Gastroesophageal sphincter (tissue), 4 donors: ENCODE results near the gene SYNRG. TPM values are rescaled to one million over a fixed set of nuclear protein-coding genes. Genes with fewer than 3 reads are reported as not detected.
A peak's percentile ranks its signal among the peaks of the same experiment; 100 is the strongest.

Experiments used
- ATAC-seq: fragments of 150-250 bp; one replicate; pipeline ENCODE4 v1.9.1; 2016; ENCODE audit warnings: mild to moderate bottlenecking, moderate library complexity
- H3K27ac ChIP-seq, 4 donors: fragments of 200-600 bp; sonication (generic) in 3 of 4; 1 replicate in 3 of 4; 2 replicates in 1 of 4; pipeline ENCODE4 v1.5.1; 2016 to 2019
- H3K27me3 ChIP-seq: fragments of 200-600 bp; sonication (generic); one replicate; pipeline ENCODE4 v1.5.1; 2019
- H3K36me3 ChIP-seq, 2 donors: fragments of 200-600 bp; sonication (generic); one replicate each; pipeline ENCODE4 v1.5.1; 2019; ENCODE audit warnings: control low read depth in 1 of 2
- H3K4me1 ChIP-seq, 3 donors: fragments of 200-600 bp; sonication (generic); 1 replicate in 2 of 3; 2 replicates in 1 of 3; pipeline ENCODE4 v1.5.1; 2016 to 2019; ENCODE audit warnings: control low read depth in 2 of 3
- H3K4me3 ChIP-seq, 2 donors: fragments of 200-600 bp; sonication (generic); one replicate each; pipeline ENCODE4 v1.5.1; 2019; ENCODE audit warnings: mild to moderate bottlenecking in 1 of 2, moderate library complexity in 1 of 2
- H3K9me3 ChIP-seq, 3 donors: fragments of 200-600 bp; sonication (generic); one replicate each; pipeline ENCODE4 v1.5.1; 2017 to 2019; ENCODE audit warnings: control low read depth in 2 of 3
- EP300 ChIP-seq: sonication (generic); formaldehyde crosslinking; IDR thresholded peaks from one replicate; pipeline ENCODE4 v1.6.1; 2017; ENCODE audit warnings: antibody characterized with exemption, mild to moderate bottlenecking
- POLR2A ChIP-seq, 2 donors: fragments of 450-650 bp; IDR thresholded peaks; one replicate each; pipeline ENCODE4 v1.6.1; 2017; ENCODE audit warnings: antibody characterized with exemption in 2 of 2, mild to moderate bottlenecking in 2 of 2, moderate library complexity in 1 of 2
- POLR2AphosphoS5 ChIP-seq: sonication (generic); formaldehyde crosslinking; IDR thresholded peaks from one replicate; pipeline ENCODE4 v1.6.1; 2017; ENCODE audit warnings: antibody characterized with exemption
- WGBS, 2 donors: methylation state at CpG; one replicate each; pipeline ENCODE4 v1.1.5; 2018; ENCODE audit warnings: low coverage in 1 of 2; 5-methylcytosine and 5-hydroxymethylcytosine counted together
- total RNA-seq, 4 donors: library from RNA; depleted of rRNA; stranded (reverse); fragments of >200 nt; gene quantifications; one replicate each; pipeline ENCODE4 v1.1.0, GENCODE V29; 2016
- TF ChIP-seq, protein P1 (sequence below), 4 experiments: fragments of 200-600 bp in 2 of 4; fragments of 450-650 bp in 2 of 4; sonication (generic) in 1 of 4; IDR thresholded peaks; one replicate each; pipeline ENCODE4 v1.5.1; 2017 to 2019; ENCODE audit warnings: antibody characterized with exemption in 4 of 4, mild to moderate bottlenecking in 2 of 4, moderate library complexity in 2 of 4

SYNRG gene
- total RNA-seq, 4 donors from 2014 or later: 11.9 to 29.9 (median 16.8) TPM

DNA sequence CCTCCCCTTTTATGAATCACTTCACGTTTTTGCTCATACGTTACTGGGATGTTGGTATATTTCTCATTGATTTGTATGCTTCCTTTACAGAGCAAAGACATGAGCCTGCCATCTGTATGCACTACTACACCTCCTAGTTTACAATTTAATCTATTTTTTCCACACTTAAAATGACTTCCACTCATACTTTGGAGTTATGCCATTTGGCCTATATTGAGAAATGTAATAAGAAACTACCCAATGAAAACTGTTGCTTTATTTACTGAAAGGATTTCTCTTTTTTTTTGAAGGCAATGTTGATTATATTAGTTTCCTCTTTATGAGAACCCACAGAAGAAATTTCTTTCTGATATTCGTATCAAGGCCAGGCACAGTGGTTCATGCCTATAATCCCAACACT is 76.5 kb downstream of the SYNRG start:
- H3K36me3 ChIP-seq: peaks cover 2 to 92% of the 10 kb centered on the region in 2 donors
- no peaks in the 10 kb centered on the region for H3K9me3 ChIP-seq
- H3K4me3 ChIP-seq: no peak overlapping the region
- 58 to 81% methylated on average over 3 of the region's 3 CpGs for WGBS, 2 donors
- H3K4me1 ChIP-seq: no peaks in the 10 kb centered on the region
- no peak for ATAC-seq
- H3K27ac ChIP-seq: no peak overlapping the region
- TF ChIP-seq, protein P1, sequence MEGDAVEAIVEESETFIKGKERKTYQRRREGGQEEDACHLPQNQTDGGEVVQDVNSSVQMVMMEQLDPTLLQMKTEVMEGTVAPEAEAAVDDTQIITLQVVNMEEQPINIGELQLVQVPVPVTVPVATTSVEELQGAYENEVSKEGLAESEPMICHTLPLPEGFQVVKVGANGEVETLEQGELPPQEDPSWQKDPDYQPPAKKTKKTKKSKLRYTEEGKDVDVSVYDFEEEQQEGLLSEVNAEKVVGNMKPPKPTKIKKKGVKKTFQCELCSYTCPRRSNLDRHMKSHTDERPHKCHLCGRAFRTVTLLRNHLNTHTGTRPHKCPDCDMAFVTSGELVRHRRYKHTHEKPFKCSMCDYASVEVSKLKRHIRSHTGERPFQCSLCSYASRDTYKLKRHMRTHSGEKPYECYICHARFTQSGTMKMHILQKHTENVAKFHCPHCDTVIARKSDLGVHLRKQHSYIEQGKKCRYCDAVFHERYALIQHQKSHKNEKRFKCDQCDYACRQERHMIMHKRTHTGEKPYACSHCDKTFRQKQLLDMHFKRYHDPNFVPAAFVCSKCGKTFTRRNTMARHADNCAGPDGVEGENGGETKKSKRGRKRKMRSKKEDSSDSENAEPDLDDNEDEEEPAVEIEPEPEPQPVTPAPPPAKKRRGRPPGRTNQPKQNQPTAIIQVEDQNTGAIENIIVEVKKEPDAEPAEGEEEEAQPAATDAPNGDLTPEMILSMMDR (IDR thresholded peaks at IDR 0.05): no peak
- TF ChIP-seq EP300 (no peak), POLR2AphosphoS5 (no peak), POLR2A (IDR thresholded peaks at IDR 0.05) (no peak)
- no peaks in the 10 kb centered on the region for H3K27me3 ChIP-seq

DNA sequence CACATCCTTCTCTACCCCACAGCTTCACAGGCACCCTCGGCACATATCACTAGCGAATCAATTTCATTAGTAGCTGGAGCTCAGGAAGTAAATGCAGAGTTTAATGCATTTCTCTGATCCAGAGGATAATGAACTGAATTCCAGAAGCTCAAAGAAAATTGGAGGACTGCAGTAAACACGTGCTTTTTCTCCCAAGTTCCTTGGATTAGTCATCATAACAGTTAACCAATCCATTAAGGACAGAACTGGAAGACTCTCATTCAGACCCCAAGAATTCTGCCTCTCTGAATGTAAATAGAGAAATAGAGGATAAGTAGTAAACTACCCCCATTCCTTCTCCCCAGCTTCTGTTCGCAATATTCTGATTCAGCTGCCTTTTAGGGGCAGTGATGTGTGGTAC is 78.8 kb downstream of the SYNRG start:
- Histone ChIP-seq H3K36me3 (peaks cover 2 to 87% of the 10 kb centered on the region in 2 donors), H3K4me3 (no peak overlapping the region), H3K27ac (no peak overlapping the region), H3K9me3 (no peaks in the 10 kb centered on the region), H3K4me1 (no peaks in the 10 kb centered on the region), H3K27me3 (no peaks in the 10 kb centered on the region)
- no peak for TF ChIP-seq POLR2A (IDR thresholded peaks at IDR 0.05)
- no peak for TF ChIP-seq POLR2AphosphoS5
- TF ChIP-seq, protein P1 (IDR thresholded peaks at IDR 0.05): no peak
- TF ChIP-seq EP300: no peak
- 74 to 85% methylated on average over 3 to 4 of the region's 4 CpGs for WGBS, 2 donors
- ATAC-seq: no peak

DNA sequence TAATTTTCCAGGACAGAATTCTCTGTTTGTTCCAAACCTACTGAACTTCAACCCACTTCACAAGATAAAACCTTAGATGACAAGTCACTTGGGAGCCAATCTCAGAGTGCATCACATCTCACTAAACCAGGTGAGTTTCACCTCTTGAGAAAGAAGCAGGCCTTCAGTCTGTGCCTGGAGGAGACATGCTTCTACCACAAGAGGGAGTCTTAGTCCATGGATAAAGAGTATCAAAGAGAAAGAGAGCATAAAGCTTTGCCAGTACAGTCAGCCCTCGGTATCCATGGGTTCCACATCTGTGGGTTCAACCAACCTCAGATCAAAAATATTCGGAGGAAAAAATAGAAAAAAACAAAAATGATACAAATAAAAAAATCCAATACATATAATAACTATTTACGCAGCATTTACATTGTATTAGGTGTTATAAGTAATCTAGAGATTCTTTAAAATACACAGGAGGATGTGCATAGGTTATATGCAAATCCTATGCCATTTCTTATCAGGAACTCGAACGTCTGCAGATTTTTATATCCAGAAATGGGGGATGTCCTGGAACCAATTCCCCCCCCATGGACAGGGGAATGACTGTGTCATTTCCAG is 81.9 kb downstream of the SYNRG start:
- 51 to 62% methylated on average over 4 to 5 of the region's 5 CpGs for WGBS, 2 donors
- Histone ChIP-seq H3K4me1 (no peaks in the 10 kb centered on the region), H3K27me3 (no peaks in the 10 kb centered on the region), H3K36me3 (peaks cover 2 to 94% of the 10 kb centered on the region in 2 donors), H3K4me3 (no peak overlapping the region), H3K27ac (no peak overlapping the region), H3K9me3 (no peaks in the 10 kb centered on the region)
- ATAC-seq: no peak
- TF ChIP-seq POLR2A (IDR thresholded peaks at IDR 0.05) (no peak), POLR2AphosphoS5 (no peak), EP300 (no peak)
- TF ChIP-seq, protein P1 (IDR thresholded peaks at IDR 0.05): peak; percentile 14 to 47 (median 40)

DNA sequence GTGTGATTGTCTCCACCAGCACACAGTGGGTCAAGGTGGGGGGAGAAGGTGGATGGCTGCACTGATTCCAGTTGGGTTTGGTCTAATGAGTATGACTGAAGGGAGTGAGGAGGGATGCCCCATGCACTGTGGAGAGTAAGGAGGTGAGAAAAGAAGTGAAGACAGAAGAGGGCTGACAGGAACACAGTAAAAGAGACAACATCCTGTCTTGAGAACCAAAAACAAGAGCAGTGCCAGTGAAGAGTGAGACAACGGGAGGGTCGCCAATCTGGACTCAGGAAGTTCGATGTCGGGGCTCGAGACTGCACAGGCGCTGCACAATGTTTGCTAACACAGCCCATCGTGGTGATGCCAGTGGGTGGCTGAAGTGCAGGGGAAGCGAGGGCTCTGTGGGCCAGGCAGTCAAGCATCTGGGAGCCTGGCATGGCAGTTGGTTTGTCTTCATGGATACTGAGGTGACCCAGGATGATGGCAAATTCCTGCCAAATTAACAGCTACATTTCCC is 85.5 kb downstream of the SYNRG start:
- Histone ChIP-seq H3K36me3 (peaks cover 0 to 93% of the 10 kb centered on the region in 2 donors), H3K4me3 (no peak overlapping the region), H3K27me3 (no peaks in the 10 kb centered on the region), H3K4me1 (no peaks in the 10 kb centered on the region), H3K27ac (no peak overlapping the region), H3K9me3 (no peaks in the 10 kb centered on the region)
- no peak for TF ChIP-seq POLR2A (IDR thresholded peaks at IDR 0.05)
- TF ChIP-seq, protein P1 (IDR thresholded peaks at IDR 0.05): no peak
- no peak for TF ChIP-seq POLR2AphosphoS5
- no peak for TF ChIP-seq EP300
- ATAC-seq: no peak
- 66 to 83% methylated on average over 4 to 7 of the region's 8 CpGs for WGBS, 2 donors

DNA sequence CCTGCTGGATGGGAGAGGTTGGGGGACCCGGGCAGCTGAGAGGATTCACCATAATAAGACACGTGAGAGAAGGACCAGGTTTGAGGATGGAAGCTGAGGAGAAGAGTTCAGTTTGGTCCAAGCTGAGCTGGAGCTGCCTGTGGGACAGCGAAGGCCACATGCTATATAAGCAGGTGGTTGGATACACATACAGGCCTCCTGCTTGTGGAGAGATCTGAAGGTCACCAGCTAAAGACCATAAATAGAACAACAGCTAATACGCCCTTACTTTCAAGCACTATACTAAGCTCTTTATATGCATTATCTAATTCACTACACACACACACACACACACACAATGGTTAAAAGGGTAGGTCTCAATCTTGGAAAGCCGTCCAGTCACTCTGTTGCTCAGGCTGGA is 87.4 kb downstream of the SYNRG start:
- Histone ChIP-seq H3K9me3 (no peaks in the 10 kb centered on the region), H3K27me3 (no peaks in the 10 kb centered on the region), H3K4me1 (peaks cover 0 to 6% (median 0%) of the 10 kb centered on the region in 3 donors), H3K36me3 (peaks cover 2 to 98% of the 10 kb centered on the region in 2 donors), H3K27ac (no peak overlapping the region), H3K4me3 (no peak overlapping the region)
- WGBS, 2 donors: 83 to 89% methylated on average over 4 to 5 of the region's 5 CpGs
- TF ChIP-seq EP300 (no peak), POLR2AphosphoS5 (no peak), POLR2A (IDR thresholded peaks at IDR 0.05) (no peak)
- TF ChIP-seq, protein P1 (IDR thresholded peaks at IDR 0.05): no peak
- no peak for ATAC-seq
